ENCODE data around the gene XPR1. TPM values are rescaled to one million over a fixed set of nuclear protein-coding genes. Genes with fewer than 3 reads are reported as not detected.
"Not testable (repeated sequence)": the region's sequence is repeated elsewhere in the genome, so short reads cannot be mapped to it uniquely, and the experiment has no call there.

Gene XPR1
- total RNA-seq, 1 donor from 2014 or later, result 18.6 TPM

DNA sequence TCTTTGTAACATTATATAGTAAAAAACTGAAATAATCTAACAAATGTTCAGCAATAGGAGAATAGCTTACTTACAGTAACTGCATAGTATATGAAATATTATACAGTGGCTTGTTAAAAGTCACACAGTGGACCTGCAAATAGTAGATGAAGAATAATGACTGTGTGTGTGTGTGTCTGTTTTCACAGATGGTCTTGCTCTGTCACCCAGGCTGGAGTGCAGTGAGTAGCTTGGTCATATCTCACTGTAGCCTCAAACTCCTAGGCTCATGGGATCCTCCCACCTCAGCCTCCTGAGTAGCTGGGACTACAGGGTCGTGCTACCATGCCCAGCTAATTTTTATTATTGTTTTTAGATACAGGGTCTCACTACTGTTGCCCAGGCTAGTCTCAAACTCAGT, 213.5 kb downstream of the XPR1 start:
- no peak for DNase-seq (ENCODE audit: low read depth)
- TF ChIP-seq, protein P1, sequence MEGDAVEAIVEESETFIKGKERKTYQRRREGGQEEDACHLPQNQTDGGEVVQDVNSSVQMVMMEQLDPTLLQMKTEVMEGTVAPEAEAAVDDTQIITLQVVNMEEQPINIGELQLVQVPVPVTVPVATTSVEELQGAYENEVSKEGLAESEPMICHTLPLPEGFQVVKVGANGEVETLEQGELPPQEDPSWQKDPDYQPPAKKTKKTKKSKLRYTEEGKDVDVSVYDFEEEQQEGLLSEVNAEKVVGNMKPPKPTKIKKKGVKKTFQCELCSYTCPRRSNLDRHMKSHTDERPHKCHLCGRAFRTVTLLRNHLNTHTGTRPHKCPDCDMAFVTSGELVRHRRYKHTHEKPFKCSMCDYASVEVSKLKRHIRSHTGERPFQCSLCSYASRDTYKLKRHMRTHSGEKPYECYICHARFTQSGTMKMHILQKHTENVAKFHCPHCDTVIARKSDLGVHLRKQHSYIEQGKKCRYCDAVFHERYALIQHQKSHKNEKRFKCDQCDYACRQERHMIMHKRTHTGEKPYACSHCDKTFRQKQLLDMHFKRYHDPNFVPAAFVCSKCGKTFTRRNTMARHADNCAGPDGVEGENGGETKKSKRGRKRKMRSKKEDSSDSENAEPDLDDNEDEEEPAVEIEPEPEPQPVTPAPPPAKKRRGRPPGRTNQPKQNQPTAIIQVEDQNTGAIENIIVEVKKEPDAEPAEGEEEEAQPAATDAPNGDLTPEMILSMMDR (conservative IDR thresholded peaks at IDR 0.05; ENCODE audit: low read depth, low read length), result no peak
- H3K4me3 ChIP-seq (ENCODE audit: low read depth, low read length), result no peak overlapping the region

DNA sequence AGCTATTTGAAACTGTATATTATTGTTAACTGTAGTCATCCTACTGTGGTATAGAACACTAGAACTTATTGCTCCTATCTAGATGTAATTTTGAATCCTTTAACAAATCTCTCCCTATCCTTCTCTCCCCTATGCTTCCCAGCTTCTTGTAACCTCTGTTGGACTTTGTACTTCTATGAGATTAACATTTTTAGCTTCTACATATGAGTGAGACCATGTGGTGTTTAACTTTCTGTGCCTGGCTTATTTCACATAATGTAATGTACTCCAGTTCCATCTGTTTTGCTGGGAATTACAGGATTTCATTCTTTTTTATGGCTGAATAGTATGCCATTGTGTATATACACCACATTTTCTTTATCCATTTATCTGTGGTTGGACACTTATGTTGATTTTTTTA, 216.4 kb downstream of the XPR1 start:
- H3K4me3 ChIP-seq (ENCODE audit: low read depth, low read length), result no peak overlapping the region
- no peak for DNase-seq (ENCODE audit: low read depth)
- TF ChIP-seq, protein P1 (conservative IDR thresholded peaks at IDR 0.05; ENCODE audit: low read depth, low read length), result no peak

DNA sequence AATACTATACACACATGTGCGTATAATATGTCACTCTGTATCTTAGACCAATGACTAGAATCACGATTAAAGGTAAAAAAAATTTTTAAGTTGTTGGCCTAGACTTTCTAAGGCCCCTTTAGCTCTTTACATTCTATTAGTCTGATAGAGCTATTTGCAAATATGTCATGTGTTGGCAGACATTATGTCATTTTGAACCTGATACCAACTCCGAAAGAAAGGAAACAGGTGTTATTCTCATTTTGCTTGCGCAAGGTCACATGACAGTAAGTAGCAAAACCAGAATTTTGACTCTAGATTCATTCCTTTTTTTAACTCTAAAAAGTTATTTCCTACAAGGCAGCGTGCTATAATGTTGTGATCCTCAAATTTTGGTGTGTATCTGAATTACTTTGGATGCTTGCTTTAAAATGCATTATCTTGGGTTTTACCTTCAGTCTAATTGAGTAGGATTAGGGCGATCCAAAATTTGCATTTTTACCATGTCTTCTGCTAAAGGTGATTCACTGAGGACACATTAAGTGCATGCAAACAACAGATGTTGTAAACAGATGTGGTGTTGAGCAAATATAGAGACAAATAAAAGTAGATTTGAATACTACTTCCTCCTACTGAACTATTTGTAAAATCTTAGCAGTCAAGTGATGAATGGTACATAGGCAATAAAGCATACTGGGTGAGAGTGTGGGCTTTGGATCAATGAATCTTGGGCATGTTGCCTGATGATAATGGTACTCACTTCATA, 217.4 kb downstream of the XPR1 start:
- no peak overlapping the region for H3K4me3 ChIP-seq (ENCODE audit: low read depth, low read length)
- no peak for DNase-seq (ENCODE audit: low read depth)
- TF ChIP-seq, protein P1 (conservative IDR thresholded peaks at IDR 0.05; ENCODE audit: low read depth, low read length), result no peak

DNA sequence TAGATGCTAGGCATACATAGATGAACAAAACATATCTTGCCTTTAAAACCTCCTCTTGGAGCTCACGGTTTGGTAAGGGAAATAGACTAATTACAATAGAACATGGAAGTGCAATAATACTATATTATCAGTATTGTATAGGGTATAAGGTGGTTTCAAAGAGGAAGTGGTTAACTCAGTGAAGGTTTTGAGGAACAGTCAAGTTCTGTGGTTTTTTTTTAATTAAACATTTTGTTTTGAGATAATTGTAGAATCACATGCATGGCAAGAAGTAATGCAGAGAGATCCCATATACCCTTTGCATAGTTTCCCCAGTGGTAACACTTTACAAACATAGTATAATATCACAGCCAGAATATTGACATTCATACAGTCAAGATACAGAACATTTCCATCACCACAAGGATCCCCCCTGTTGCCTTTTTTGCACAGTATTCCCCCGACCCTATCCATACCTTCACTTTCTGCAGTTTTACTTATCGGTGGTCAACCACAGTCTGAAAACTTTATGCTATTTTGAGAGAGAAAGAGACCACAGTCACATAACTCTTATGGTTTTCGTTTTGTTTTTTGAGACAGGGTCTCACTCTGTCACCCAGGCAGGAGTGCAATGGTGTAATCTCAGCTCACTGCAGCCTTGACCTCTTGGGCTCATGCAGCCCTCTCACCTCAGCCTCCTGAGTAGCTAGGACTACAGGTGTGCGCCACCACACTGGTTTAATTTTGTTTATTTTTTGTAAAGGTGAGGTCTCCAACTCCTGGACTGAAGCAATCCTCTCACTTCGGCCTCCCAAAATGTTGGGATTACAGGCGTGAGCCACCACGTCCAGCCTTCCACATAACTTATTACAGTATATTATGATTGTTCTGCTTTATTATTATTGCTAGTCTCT, 220.4 kb downstream of the XPR1 start:
- no peak for DNase-seq (ENCODE audit: low read depth)
- H3K4me3 ChIP-seq (ENCODE audit: low read depth, low read length), result no peak overlapping the region
- TF ChIP-seq, protein P1 (conservative IDR thresholded peaks at IDR 0.05; ENCODE audit: low read depth, low read length), result no peak

DNA sequence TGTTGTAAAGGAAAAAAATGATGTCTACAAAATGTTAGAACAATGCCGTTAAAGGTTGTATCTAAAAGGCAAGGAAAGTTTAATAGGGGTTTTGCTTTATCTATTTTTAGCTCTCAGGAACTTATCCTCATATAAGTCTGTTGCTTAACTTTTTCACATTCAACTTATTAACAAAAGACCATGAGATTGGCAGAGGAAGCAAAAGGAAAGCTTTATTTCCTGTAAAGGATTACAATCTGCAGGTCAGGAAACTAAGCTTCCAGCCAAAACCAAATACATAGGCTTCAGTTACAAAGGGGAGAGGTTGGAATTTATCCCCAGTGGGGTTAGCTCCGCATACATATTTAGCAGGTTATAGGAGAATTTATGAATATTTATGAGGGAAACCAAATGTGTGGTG, 222.2 kb downstream of the XPR1 start:
- no peak for DNase-seq (ENCODE audit: low read depth)
- TF ChIP-seq, protein P1 (conservative IDR thresholded peaks at IDR 0.05; ENCODE audit: low read depth, low read length), result no peak
- no peak overlapping the region for H3K4me3 ChIP-seq (ENCODE audit: low read depth, low read length)

DNA sequence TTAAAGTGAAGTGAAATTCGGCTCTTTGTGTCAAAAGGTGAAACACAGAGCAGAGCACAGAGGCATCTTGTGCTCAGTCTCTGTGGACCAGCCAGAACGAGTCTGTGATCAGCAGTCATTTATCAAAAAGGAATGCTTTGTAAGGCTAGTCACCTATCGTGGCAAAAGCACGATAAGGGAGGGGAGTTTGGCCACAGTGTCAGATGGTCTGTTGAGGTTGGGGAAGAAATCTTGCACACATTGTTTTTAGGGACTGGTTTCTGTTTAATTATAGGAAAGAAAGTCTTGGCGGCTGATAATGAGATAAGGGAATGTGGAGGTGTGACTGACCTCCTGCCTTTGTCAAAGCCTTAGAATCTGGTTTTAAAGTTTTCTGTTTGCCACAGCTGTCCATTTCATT, 222.6 kb downstream of the XPR1 start:
- TF ChIP-seq, protein P1 (conservative IDR thresholded peaks at IDR 0.05; ENCODE audit: low read depth, low read length), result no peak
- no peak for DNase-seq (ENCODE audit: low read depth)
- H3K4me3 ChIP-seq (ENCODE audit: low read depth, low read length), result no peak overlapping the region

DNA sequence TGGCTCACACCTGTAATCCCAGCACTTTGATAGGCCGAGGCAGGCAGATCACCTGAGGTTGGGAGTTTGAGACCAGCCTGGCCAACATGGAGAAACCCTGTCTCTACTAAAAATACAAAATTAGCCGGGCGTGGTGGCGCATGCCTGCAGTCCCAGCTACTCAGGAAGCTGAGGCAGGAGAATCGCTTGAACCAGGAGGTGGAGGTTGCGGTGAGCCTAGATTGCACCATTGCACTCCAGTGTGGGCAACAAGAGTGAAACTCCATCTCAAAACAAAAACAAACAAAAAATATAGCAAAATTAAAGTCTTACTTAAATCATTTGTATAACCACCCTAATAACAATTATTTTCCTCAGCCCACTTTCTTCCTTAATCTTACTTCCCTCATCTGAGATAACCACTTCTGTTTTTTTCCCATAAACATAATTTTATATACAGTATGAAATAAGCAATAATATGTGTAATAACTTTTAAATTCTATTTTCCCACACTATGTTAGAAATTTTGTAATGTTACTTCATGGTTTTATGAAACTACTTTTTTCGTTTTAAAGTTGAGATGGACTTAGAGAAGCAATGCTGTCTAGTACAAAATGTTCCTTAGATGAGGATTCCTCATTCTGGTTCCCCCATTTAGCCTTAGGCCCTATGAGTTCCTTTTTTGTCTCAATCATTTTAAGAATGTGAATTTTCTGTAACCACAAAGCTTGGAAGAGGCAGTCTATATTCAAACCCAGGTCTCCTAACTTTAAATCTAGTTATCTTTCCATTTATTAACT, 226.3 kb downstream of the XPR1 start:
- not testable (repeated sequence) for DNase-seq (ENCODE audit: low read depth); H3K4me3 ChIP-seq (ENCODE audit: low read depth, low read length)
